K562 (cell line): ENCODE results near the gene ID1. TPM values are rescaled to one million over a fixed set of nuclear protein-coding genes. Genes with fewer than 3 reads are reported as not detected.

ENCODE experiments used
- BRF1 ChIP-seq: IDR thresholded peaks from 3 replicates; pipeline ENCODE4 v1.6.1; 2011; ENCODE audit warnings: borderline replicate concordance, mild to moderate bottlenecking; ENCODE audit not compliant: insufficient read length; ENCODE audit errors: extremely low read depth
- CEBPB ChIP-seq: fragments of 450-650 bp; IDR thresholded peaks from 2 replicates; pipeline ENCODE4 v1.6.1; 2016; ENCODE audit warnings: missing genetic modification characterization, missing compliant biosample characterization
- ELF1 ChIP-seq: fragments of 200-800 bp; sonication (Bioruptor generic); IDR thresholded peaks from 2 replicates; pipeline ENCODE4 v1.6.1; 2016; ENCODE audit warnings: missing genetic modification characterization, missing compliant biosample characterization
- GATA2 ChIP-seq: sonication (generic); formaldehyde crosslinking; IDR thresholded peaks from 2 replicates; pipeline ENCODE4 v1.4.0; 2020; ENCODE audit warnings: mild to moderate bottlenecking, missing genetic modification reagents
- IRF2 ChIP-seq: sonication (generic); formaldehyde crosslinking; IDR thresholded peaks from 2 replicates; pipeline ENCODE4 v1.8.1; 2022; ENCODE audit warnings: mild to moderate bottlenecking, missing genetic modification reagents
- KDM4B ChIP-seq, 2 experiments: fragments of 450-650 bp in 1 of 2; sonication (generic) in 1 of 2; IDR thresholded peaks; 2 replicates each; pipeline ENCODE4 v1.6.1; 2016 to 2017; ENCODE audit warnings: borderline replicate concordance in 2 of 2, antibody characterized with exemption in 1 of 2, low read depth in 1 of 2, mild to moderate bottlenecking in 1 of 2
- KLF13 ChIP-seq: fragments of 450-650 bp; IDR thresholded peaks from 2 replicates; pipeline ENCODE4 v1.6.1; 2016; ENCODE audit warnings: missing genetic modification characterization, low read depth, mild to moderate bottlenecking, missing compliant biosample characterization, moderate library complexity, borderline replicate concordance
- LEF1 ChIP-seq: fragments of 450-650 bp; IDR thresholded peaks from 2 replicates; pipeline ENCODE4 v1.6.1; 2016; ENCODE audit warnings: mild to moderate bottlenecking
- MAFG ChIP-seq: fragments of 450-650 bp; conservative IDR thresholded peaks from 2 replicates; pipeline ENCODE4 v1.6.1; 2016; ENCODE audit warnings: missing genetic modification characterization, missing compliant biosample characterization
- NFE2 ChIP-seq: IDR thresholded peaks from 2 replicates; pipeline ENCODE4 v1.6.1; 2014; ENCODE audit warnings: antibody characterized with exemption, low read depth
- NFIX ChIP-seq: fragments of 250-450 bp; sonication (Bioruptor Pico); IDR thresholded peaks from 2 replicates; pipeline ENCODE4 v1.4.0; 2020; ENCODE audit warnings: low read depth, mild to moderate bottlenecking, moderate library complexity
- PKNOX1 ChIP-seq: fragments of 450-650 bp; IDR thresholded peaks from 2 replicates; pipeline ENCODE4 v1.6.1; 2016
- RERE ChIP-seq: sonication (generic); formaldehyde crosslinking; IDR thresholded peaks from 2 replicates; pipeline ENCODE4 v1.8.0; 2023; ENCODE audit warnings: missing genetic modification reagents, mild to moderate bottlenecking, borderline replicate concordance
- SNRNP70 ChIP-seq: fragments of 200-400 bp; formaldehyde crosslinking; optimal IDR thresholded peaks from 2 replicates; pipeline ENCODE3; 2017; ENCODE audit warnings: low read depth, low read length
- SPI1 ChIP-seq: IDR thresholded peaks from 2 replicates; pipeline ENCODE4 v1.6.1; 2011; ENCODE audit warnings: low read depth, low read length, control low read depth, borderline replicate concordance
- SREBF1 ChIP-seq: fragments of 150-350 bp; IDR thresholded peaks from 2 replicates; pipeline ENCODE4 v1.6.1; 2014; ENCODE audit warnings: antibody characterized with exemption, low read depth, low read length, borderline replicate concordance
- TCF7 ChIP-seq: sonication (generic); IDR thresholded peaks from 2 replicates; pipeline ENCODE4 v1.6.1; 2016; ENCODE audit warnings: antibody characterized with exemption, borderline replicate concordance
- ZNF134 ChIP-seq: fragments of 250-450 bp; sonication (Bioruptor Pico); conservative IDR thresholded peaks from 2 replicates; pipeline ENCODE4 v1.4.0; 2020
- ZNF398 ChIP-seq: fragments of 250-450 bp; sonication (Bioruptor Pico); IDR thresholded peaks from 2 replicates; pipeline ENCODE4 v1.8.0; 2021; ENCODE audit warnings: moderate library complexity, mild to moderate bottlenecking, inconsistent platforms
- polyA plus RNA-seq, 8 experiments: library from polyadenylated mRNA; depleted of rRNA in 4 of 8; stranded (reverse) in 5 of 8; unstranded in 3 of 8; fragments of >200 nt; fragmentation: Nextera tagmentation in 2 of 8; fragmentation: Illumina TruSeq in 1 of 8; extraction: Ambion mirVana in 2 of 8; extraction: Trizol in 1 of 8; gene quantifications; 2 replicates each; pipeline versions ENCODE4 v1.2.1 to v1.2.3, GENCODE V29; 2011 to 2014; ENCODE audit warnings: inconsistent platforms in 1 of 8, missing spikeins in 1 of 8
- total RNA-seq, 7 experiments: library from RNA; depleted of rRNA in 6 of 7; stranded (reverse); fragments of >200 nt in 6 of 7; fragmentation: Illumina TruSeq in 2 of 7; extraction: Trizol in 2 of 7; gene quantifications; 2 replicates each; pipeline versions ENCODE4 v1.2.1 to v1.2.3, GENCODE V29; 2011 to 2021; ENCODE audit warnings: low replicate concordance in 1 of 7

ID1 gene
- total and polyA plus RNA-seq, 9 of the 15 experiments (the other 6 are each of a cell fraction or from before 2014, with no cell fraction given), result 1.4 to 358 (median 65.0) TPM

- TF ChIP-seq RERE (CRISPR knock-in tag) (no peak), KDM4B (IDR thresholded peaks at IDR 0.05; ENCODE audit: borderline replicate concordance in 2 of 2, low read depth in 1 of 2) (peak in 1 of 2 experiments; percentile 27; a peak in 2 of 4 replicates), TCF7 (peak; percentile 13; the same call in 1 of the 2 replicates), IRF2 (CRISPR knock-in tag) (no peak), MAFG (tag) (peak; percentile 89), KLF13 (tag) (no peak), GATA2 (CRISPR knock-in tag) (peak; percentile 68; the same call in 1 of the 2 replicates), NFE2 (peak; percentile 96), LEF1 (0 out of 2 replicates have a peak, but pooled peaks have one; percentile 48), SREBF1 (no peak), NFIX (no peak), ELF1 (peak; percentile 59; the same call in 1 of the 2 replicates), PKNOX1 (no peak), CEBPB (tag) (peak; percentile 100), SNRNP70 (no peak), SPI1 (0 out of 2 replicates have a peak, but pooled peaks have one; percentile 13), ZNF398 (CRISPR knock-in tag) (no peak), BRF1 (no peak), ZNF134 (peak; percentile 58)
Observed at GRCh38 chr20:31572701-31573554, 32.2 kb upstream of the ID1 start (continued).
